GM12872 (cell line): ENCODE data around the gene RNF151.

Source experiments
- CTCF ChIP-seq: IDR thresholded peaks from 3 replicates; pipeline ENCODE4 v1.5.1; 2011; ENCODE audit warnings: low read depth, mild to moderate bottlenecking, low read length, moderate library complexity; ENCODE audit not compliant: insufficient read depth

The RNF151 gene

GRCh38 chr16:1989209-1990100 is 22.8 kb downstream of the RNF151 start, which contains the start of gene SYNGR3:
Gene SYNGR3 (plus strand): TSS chr16:1989970. CDS start chr16:1990103, 133 bp downstream.
- TF ChIP-seq CTCF = no peak

GRCh38 chr16:1990101-1990350 is 23.4 kb downstream of the RNF151 start:
- no peak for TF ChIP-seq CTCF

- no peak for TF ChIP-seq CTCF
These were observed 23.9 kb downstream of the RNF151 start for GRCh38 chr16:1990351-1991134.

- TF ChIP-seq CTCF = no peak
These were observed 24.5 kb downstream of the RNF151 start for GRCh38 chr16:1991135-1991551.

GRCh38 chr16:1991588-1991947 is 24.9 kb downstream of the RNF151 start:
- TF ChIP-seq CTCF = no peak

GRCh38 chr16:1991948-1992703 is 25.5 kb downstream of the RNF151 start:
- no peak for TF ChIP-seq CTCF
